ENCODE results near the gene RAF1.
"Not testable (repeated sequence)": the region's sequence is repeated elsewhere in the genome, so short reads cannot be mapped to it uniquely, and the experiment has no call there.

Gene RAF1

GRCh38 chr3:12675115-12675810, 11.3 kb upstream of the RAF1 start:
- DNase-seq, result no peak

GRCh38 chr3:12673956-12674736, 10.2 kb upstream of the RAF1 start:
- not testable (repeated sequence) for DNase-seq

GRCh38 chr3:12671120-12671450, 7.2 kb upstream of the RAF1 start:
- DNase-seq, result no peak

GRCh38 chr3:12670365-12671119, 6.6 kb upstream of the RAF1 start:
- DNase-seq, result no peak

GRCh38 chr3:12663401-12663935, 449 bp downstream of the RAF1 start:
- peak in 1 of 2 experiments; percentile 36 for DNase-seq

- peak in 1 of 2 experiments; percentile 42 for DNase-seq
These were observed 1.1 kb downstream of the RAF1 start for GRCh38 chr3:12662593-12663400.

- DNase-seq, result no peak
These were observed 1.9 kb downstream of the RAF1 start for GRCh38 chr3:12661926-12662592.

- DNase-seq, result not testable (repeated sequence)
These were observed 2.5 kb downstream of the RAF1 start for GRCh38 chr3:12661375-12661774.

- no peak for DNase-seq
These were observed 3.7 kb downstream of the RAF1 start for GRCh38 chr3:12660196-12660595.

GRCh38 chr3:12659316-12660015, 4.5 kb downstream of the RAF1 start:
- DNase-seq, result no peak

- DNase-seq, result no peak
These were observed 5.3 kb downstream of the RAF1 start for GRCh38 chr3:12658593-12659058.

GRCh38 chr3:12656850-12657249, 7.1 kb downstream of the RAF1 start:
- no peak for DNase-seq

- no peak for DNase-seq
These were observed 7.7 kb downstream of the RAF1 start for GRCh38 chr3:12656193-12656592.

- no peak for DNase-seq
These were observed 8.2 kb downstream of the RAF1 start for GRCh38 chr3:12655701-12656100.

GRCh38 chr3:12653747-12654146, 10.2 kb downstream of the RAF1 start:
- no peak for DNase-seq

- DNase-seq, result no peak
These were observed 15.4 kb downstream of the RAF1 start for GRCh38 chr3:12648384-12648959.

- DNase-seq, result no peak
These were observed 19.5 kb downstream of the RAF1 start for GRCh38 chr3:12644331-12644937.

- DNase-seq, result no peak
These were observed 20.2 kb downstream of the RAF1 start for GRCh38 chr3:12643724-12644123.

- DNase-seq, result no peak
These were observed 20.9 kb downstream of the RAF1 start for GRCh38 chr3:12643010-12643380.

GRCh38 chr3:12640853-12641252, 23.1 kb downstream of the RAF1 start:
- not testable (repeated sequence) for DNase-seq

Measured in NCI-H2081 (cell line).